ENCODE results near the gene MED9. TPM values are rescaled to one million over a fixed set of nuclear protein-coding genes. Genes with fewer than 3 reads are reported as not detected.

Gene MED9
- total and polyA plus RNA-seq, 2 of the 4 experiments (the other 2 are of a cell fraction): 6.1 to 10.1 TPM

- Histone ChIP-seq H3K14ac (replicated peaks; ENCODE audit: low read depth, low read length) (no peak overlapping the region), H4K91ac (ENCODE audit: insufficient read depth, low read depth, low read length) (no peak overlapping the region), H3K4me2 (ENCODE audit: low read depth, low read length) (no peak overlapping the region), H3K27ac (ENCODE audit: insufficient read depth, low read length) (no peak overlapping the region), H3K4me1 (ENCODE audit: control insufficient read depth, insufficient read depth, low read length) (peaks cover 3% of the 10 kb centered on the region; the same call in 1 of the 2 replicates), H2AK5ac (ENCODE audit: low read depth, low read length) (no peak overlapping the region), H3K18ac (ENCODE audit: low read depth, low read length) (no peak overlapping the region), H3K79me1 (ENCODE audit: low read depth in 1 of 2, low read length in 2 of 2) (no peaks in the 10 kb centered on the region), H4K5ac (ENCODE audit: low read depth, low read length) (no peak overlapping the region), H2AFZ (replicated peaks; ENCODE audit: low read length, poor library complexity) (no peak overlapping the region), H3K9ac (ENCODE audit: low read depth, low read length) (no peak overlapping the region), H2BK20ac (ENCODE audit: low read depth, low read length) (no peak overlapping the region), H2AK9ac (replicated peaks; ENCODE audit: low read depth, low read length, poor library complexity) (no peak overlapping the region), H4K20me1 (ENCODE audit: insufficient read depth, low read length) (no peaks in the 10 kb centered on the region), H2BK120ac (ENCODE audit: low read depth, low read length) (no peak overlapping the region), H3K4me3 (ENCODE audit: insufficient read depth, low read depth, low read length) (no peak overlapping the region), H3K36me3 (ENCODE audit: control insufficient read depth, insufficient read depth, low read length) (no peaks in the 10 kb centered on the region), H3K4ac (ENCODE audit: low read depth, low read length) (no peak overlapping the region), H3K9me1 (ENCODE audit: insufficient read depth, low read length) (no peaks in the 10 kb centered on the region), H2BK15ac (ENCODE audit: low read depth, low read length) (no peak overlapping the region), H4K8ac (ENCODE audit: low read depth in 2 of 2, low read length in 2 of 2) (no peak overlapping the region), H2BK5ac (ENCODE audit: low read depth, low read length, poor library complexity, severe bottlenecking) (no peak overlapping the region), H3K23ac (ENCODE audit: low read depth, low read length) (no peak overlapping the region), H3K56ac (ENCODE audit: extremely low read depth, insufficient read depth, low read length) (no peak overlapping the region), H3K9me3 (ENCODE audit: control insufficient read depth, insufficient read depth, low read length) (no peaks in the 10 kb centered on the region), H3K27me3 (ENCODE audit: control insufficient read depth, insufficient read depth, low read length) (peaks cover 57% of the 10 kb centered on the region)
- WGBS, 2 experiments (ENCODE audit: extremely low coverage in 2 of 2, insufficient read length in 1 of 2): 100% methylated on average over 1 of the region's 4 CpGs; no CpG with 5 or more reads in 1 of the 2 experiments
- in situ Hi-C loops (cut with MboI; ENCODE audit: low sequenced_read_pairs): no loop called here
- DNase-seq (no peak), ATAC-seq (ENCODE audit: low read depth) (no peak)
- no TSS peak for BruUV-seq (replicated peaks)
- dilution Hi-C loops (cut with HindIII; ENCODE audit: low sequenced_read_pairs, unreplicated experiment): no loop called here
- ChIA-PET CTCF (no interaction called here), POLR2A (ENCODE audit: unreplicated experiment) (no interaction called here)
- TF ChIP-seq MAZ (IDR thresholded peaks at IDR 0.05; ENCODE audit: borderline replicate concordance, low read depth, low read length): no peak
- TF ChIP-seq ELK1 (IDR thresholded peaks at IDR 0.05; ENCODE audit: borderline replicate concordance, low read depth, low read length): no peak
- TF ChIP-seq BHLHE40 (IDR thresholded peaks at IDR 0.05; ENCODE audit: low read depth, low read length): no peak
- no peak for TF ChIP-seq MAFK (IDR thresholded peaks at IDR 0.05; ENCODE audit: low read depth, low read length)
- TF ChIP-seq RCOR1 (IDR thresholded peaks at IDR 0.05; ENCODE audit: insufficient replicate concordance, low read length): no peak
- no peak for TF ChIP-seq SMC3 (IDR thresholded peaks at IDR 0.05; ENCODE audit: low read depth, low read length)
- TF ChIP-seq USF2 (IDR thresholded peaks at IDR 0.05; ENCODE audit: low read depth, low read length): no peak
- TF ChIP-seq MXI1 (IDR thresholded peaks at IDR 0.05; ENCODE audit: borderline replicate concordance, low read depth, low read length): no peak
- TF ChIP-seq RAD21 (IDR thresholded peaks at IDR 0.05; ENCODE audit: low read length): no peak
- no peak for TF ChIP-seq CHD1 (IDR thresholded peaks at IDR 0.05; ENCODE audit: low read depth, low read length)
- TF ChIP-seq NFE2L2 (IDR thresholded peaks at IDR 0.05; ENCODE audit: low read depth, low read length): no peak
- TF ChIP-seq CTCF (conservative IDR thresholded peaks at IDR 0.05; ENCODE audit: low read depth, low read length): no peak
- intact Hi-C loops (cut with micrococcal nuclease): no loop called here
Measured at GRCh38 chr17:17469358-17469757, 7.4 kb upstream of the MED9 start.
